RPMI7951 (cell line): Measurements from ENCODE around the gene CENPW. TPM values are rescaled to one million over a fixed set of nuclear protein-coding genes. Genes with fewer than 3 reads are reported as not detected.

ENCODE experiments used
- DNase-seq: peaks from one replicate; pipeline ENCODE4 v3.0.0-alpha.2; 2012; ENCODE audit warnings: low read depth
- total RNA-seq: library from RNA; depleted of rRNA; stranded (reverse); fragments of >200 nt; shearing (Covaris generic); gene quantifications from 2 replicates; pipeline ENCODE4 v1.2.3, GENCODE V29; 2014; rRNA removed

CENPW gene
- total RNA-seq: 60.1 and 66.8 TPM in 2 replicates

- DNase-seq: peak; percentile 84
Observed at GRCh38 chr6:126339796-126340609, at the start of gene CENPW. TSS of gene CENPW (plus strand) at chr6:126340115. CDS start at chr6:126340274, 159 bp downstream.

DNA sequence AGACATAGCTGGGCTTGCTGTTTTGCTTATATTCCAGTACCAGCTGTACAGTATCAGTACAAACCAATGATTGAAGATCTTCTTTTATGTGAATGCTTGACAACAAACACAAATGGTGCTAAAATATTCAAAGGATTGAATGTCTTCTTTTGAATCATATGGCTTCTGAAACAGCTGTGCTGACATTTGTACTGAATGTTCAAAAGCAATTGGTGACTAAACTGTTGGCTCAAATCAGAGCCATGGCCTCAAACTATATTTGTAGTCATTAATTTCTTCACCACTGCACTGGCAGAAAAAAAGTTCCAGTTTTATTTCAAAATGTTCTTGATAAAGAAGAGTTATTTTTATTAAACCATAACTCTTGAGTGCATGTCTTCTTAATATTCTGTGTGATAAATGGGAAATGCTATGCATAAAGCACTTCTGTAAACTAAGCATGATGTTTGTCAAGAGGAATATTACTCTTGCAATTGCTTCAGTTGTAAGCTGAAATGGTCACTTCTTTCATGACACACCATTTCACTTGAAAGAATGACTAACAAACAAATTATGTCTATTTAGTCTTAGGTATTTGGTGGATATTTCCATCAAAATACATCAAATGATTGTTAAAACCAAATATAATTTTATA lies 45.9 kb upstream of the CENPW start:
- no peak for DNase-seq

GRCh38 chr6:126300126-126300525 lies 39.8 kb upstream of the CENPW start:
- no peak for DNase-seq

GRCh38 chr6:126300735-126301134 lies 39.2 kb upstream of the CENPW start:
- peak; percentile 5 for DNase-seq

DNA sequence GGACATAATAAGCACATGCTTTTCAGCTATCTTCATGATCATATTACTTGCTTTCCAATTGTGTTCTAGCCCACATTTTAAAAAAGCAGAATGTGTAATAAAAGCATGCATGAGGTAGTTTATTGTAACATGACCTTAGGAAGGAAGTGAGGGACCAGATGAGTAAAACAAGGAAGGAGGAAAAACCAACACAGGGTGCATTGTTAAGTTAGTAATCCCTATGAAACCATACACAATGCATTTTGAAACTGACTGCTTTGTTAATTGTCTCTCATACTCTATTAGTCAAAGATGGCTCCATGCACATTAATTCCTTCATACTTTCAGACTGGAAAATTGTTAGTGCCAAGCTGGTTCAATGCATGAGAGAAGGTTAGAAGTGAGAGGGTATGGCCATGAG lies 37.7 kb upstream of the CENPW start:
- no peak for DNase-seq

DNA sequence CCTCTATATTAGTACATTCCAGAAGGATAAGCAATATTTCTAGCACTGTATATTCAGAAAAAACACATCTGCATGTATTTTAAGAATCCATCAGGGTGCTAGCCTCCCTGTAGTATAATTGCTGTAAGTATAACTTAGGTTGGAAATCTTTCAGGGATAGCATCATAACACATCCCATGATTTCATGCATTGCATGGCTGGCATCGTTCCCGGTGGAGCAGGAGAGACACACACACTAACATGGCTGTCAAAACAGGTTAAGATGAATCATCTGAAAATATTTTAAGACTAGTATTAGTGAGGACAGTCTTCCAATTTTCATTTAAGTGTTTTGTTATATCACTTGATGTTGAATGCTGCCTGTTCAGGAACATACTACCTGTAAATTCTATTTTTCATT lies 32.1 kb upstream of the CENPW start:
- peak; percentile 23 for DNase-seq

- no peak for DNase-seq
Observed at GRCh38 chr6:126308362-126308761, 31.6 kb upstream of the CENPW start.

DNA sequence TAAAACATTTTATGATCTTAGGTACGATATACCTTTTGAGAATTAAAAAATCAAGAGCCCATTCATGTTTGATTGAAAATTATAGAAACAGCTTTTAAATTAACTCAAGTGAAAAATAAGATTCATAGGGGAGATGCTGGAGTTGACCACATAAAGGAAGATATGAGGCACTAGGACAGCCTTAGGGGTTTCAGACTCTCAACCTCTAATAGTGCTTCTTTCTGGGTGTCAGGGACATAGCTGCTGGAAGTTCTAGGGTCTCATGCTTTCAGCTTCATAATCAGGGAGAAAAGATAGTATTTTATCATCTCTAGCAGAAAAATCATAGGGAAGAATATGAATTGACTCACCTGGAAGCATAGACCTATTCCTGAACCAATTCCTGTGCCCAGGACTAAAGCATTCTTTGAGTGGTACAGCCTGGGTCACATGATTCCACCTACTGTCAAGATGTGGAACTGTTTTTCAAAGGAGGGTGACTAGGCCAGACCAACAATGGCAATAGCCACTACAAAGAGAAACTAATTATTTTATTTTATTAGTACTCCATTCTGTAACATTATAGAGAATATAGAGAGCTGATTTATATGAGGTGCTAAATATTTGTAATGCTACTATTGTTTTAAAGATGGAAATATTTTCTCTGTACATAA lies 27.8 kb upstream of the CENPW start:
- DNase-seq: peak; percentile 26

DNA sequence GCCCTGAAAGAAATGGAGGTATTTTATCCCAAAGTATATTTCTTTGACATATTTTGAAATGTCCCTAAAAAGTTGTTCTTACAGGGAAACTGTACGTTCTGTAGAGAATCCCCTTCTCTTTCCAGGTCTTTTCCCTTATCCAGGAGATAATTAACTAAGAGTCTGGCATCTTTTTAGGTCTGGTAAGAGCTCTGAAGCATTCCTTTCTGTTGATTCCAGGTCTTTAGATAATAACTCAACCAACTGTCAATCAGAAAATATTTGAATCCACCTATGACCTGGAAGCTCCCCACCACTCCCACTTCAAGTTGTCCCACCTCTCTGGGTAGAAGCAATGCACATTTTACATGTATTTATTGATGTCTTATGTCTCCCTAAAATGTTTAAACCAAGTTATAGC lies 26.0 kb upstream of the CENPW start:
- no peak for DNase-seq

GRCh38 chr6:126318797-126319196 lies 21.1 kb upstream of the CENPW start:
- DNase-seq: no peak

GRCh38 chr6:126333729-126334128 lies 6.2 kb upstream of the CENPW start:
- DNase-seq: no peak

GRCh38 chr6:126335210-126335609 lies 4.7 kb upstream of the CENPW start:
- DNase-seq: no peak

DNA sequence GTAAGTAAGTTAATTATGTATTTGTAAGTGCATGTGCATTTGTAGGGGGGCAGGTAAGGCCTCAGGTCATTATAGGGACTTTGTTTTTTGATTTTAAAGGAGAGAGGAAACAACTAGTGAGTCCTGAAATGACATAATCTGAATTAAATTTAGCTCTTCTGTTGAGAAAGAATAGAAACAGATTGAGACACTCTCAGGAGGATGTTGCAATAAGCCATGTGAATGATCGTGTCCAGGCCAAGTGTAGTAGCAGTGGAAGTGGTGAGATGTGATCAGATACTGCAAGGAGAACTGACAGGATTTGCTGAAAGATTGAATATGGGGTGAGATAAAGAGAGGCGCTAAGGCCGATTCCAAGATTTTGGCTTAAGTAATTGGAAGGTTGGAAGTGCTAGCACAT lies 2.6 kb upstream of the CENPW start:
- no peak for DNase-seq

DNA sequence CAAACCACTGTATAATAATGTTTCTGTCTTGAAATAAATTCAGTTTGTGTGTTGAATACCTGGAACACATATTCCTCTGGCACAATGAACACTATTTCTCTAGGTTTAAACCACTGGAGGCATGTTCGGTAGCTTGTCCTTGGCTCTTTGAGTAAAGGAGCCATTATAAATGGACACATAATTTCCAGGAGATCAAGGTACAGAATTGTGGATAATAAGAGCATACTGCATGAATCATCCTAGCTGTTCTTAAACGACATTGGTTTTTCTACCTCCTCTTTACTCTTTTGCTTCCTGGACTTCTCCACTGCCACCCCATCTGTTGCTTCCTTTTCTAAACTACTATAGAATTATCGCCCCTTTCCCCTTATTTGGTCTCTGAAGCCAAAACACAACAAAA lies 1.2 kb downstream of the CENPW start:
- no peak for DNase-seq

DNA sequence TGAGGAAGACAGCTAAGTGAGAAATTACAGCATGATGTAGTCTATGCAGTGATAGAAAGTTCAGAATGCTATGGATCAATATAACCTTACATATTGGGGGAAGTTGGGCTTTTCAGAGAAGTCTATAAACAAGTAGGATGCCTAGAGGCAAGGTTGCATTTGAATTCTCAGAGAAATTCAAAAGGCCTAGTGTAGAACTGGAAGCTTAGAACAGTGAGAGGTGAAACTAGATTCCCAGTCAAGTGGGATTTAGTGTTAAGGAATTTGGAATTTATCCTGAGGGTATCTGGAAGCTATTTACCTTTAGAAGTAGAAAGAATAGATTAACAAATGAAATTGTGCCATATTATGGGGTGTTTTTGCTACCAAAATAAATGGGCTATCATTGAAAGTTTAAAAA lies 4.3 kb downstream of the CENPW start:
- DNase-seq: no peak

DNA sequence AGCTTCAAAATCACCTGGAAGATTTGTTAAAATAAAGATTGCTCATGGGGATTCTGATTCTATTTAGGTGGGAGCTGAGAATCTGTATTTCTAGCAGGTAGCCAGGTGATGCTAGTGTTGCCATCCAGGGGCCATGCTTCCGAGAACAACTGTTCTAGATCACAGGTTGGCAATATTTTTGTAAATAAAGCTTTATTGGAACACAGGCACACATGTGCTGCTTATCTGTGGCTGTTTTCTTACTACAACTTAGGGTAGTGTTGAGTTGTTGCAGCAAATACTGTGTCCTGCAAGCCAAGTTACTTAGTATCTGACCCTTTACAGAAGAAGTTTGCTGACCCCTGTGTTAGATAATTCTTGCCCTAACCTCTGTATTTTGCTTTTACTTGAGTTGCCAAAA lies 12.0 kb downstream of the CENPW start:
- DNase-seq: no peak

- DNase-seq: no peak
Observed at GRCh38 chr6:126352514-126352913, 12.6 kb downstream of the CENPW start.

- DNase-seq: no peak
Observed at GRCh38 chr6:126356526-126356925, 16.6 kb downstream of the CENPW start.

- DNase-seq: no peak
Observed at GRCh38 chr6:126359936-126360537, 20.1 kb downstream of the CENPW start.

DNA sequence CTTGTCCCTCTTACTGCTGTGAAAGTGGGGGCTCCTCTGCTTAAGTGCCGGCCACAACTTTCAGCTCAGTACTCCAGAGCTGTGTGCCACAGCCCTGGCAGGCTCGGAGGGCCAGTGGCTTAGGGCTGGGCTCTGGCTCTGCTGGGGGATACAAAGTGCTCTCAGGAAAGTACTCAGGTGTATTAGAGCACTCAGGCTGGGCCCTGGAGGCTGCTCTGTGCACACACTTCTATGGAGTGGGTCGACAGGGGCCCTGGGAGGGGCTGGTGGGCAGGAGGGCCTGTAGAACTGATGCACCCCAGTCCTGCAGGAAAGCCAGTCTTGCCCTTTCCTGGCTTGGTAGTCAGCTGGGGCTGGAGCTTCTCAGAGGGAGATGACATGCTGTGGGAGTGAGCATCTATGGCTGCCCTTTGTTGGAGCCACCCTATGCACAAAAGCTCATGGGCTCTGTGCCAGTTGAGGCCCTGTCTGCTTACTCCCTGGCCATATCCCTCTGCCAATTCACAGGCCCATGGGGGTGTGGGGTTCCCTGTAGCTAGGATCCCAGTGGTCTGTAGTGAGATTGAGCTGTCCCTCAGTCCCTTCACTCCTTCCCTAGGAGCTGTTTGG lies 22.0 kb downstream of the CENPW start:
- no peak for DNase-seq

GRCh38 chr6:126367849-126368248 lies 27.9 kb downstream of the CENPW start:
- no peak for DNase-seq

DNA sequence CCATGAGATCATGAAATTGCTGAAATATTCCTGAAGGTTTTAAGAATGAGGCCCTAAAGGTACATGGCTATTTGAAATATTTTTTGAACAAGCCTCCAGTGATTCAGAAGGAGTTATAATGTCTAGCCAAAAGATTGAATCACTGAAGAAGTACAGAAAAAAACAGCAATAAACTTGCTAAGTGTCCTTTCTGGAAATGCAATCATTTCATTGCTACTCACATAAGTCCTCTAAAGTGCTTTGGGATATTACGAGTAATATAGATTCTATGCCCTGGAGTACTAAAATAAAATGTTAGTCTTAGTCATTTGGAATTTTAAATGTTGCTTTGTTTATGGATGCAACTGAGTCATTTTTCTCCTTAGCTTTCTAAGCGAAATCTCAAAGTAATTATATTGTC lies 32.7 kb downstream of the CENPW start:
- no peak for DNase-seq
